Stimulated activated CD4-positive, alpha-beta T cell treated with anti-CD3 and anti-CD28 coated beads, Interleukin-15, amount 100 ng/mL, for 1 hour (primary cell): ENCODE results near the gene STRBP.
"Not testable (repeated sequence)": the region's sequence is repeated elsewhere in the genome, so short reads cannot be mapped to it uniquely, and the experiment has no call there.

ENCODE experiments used
- DNase-seq, 2 donors: peaks; one replicate each; pipeline ENCODE4 v3.0.0-alpha.2; 2020; ENCODE audit warnings: low read depth in 1 of 2, low spot score in 1 of 2

Gene STRBP

DNA sequence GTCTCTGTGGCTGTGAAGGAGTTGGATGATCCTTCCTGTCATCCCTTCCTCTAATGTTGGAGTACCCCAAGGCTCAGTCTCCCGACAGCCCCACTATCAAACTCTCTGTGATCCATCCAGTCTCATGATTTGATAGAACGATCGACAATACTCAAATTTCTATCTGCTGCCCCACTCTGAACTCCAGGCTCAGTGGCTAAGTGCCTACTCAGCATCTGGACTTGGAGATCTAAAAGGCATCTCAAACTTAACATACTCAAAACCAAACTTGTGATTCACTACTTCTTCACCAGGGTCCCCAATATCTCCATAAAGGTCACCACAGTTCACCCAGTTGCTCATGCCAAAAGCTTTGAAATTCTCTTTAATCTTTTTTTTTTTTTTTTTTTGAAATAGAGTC is 15.1 kb upstream of the STRBP start:
- no peak for DNase-seq

- DNase-seq, result no peak
These were observed 14.6 kb upstream of the STRBP start for GRCh38 chr9:123283048-123283408.

GRCh38 chr9:123282362-123283047 is 14.1 kb upstream of the STRBP start:
- no peak for DNase-seq

DNA sequence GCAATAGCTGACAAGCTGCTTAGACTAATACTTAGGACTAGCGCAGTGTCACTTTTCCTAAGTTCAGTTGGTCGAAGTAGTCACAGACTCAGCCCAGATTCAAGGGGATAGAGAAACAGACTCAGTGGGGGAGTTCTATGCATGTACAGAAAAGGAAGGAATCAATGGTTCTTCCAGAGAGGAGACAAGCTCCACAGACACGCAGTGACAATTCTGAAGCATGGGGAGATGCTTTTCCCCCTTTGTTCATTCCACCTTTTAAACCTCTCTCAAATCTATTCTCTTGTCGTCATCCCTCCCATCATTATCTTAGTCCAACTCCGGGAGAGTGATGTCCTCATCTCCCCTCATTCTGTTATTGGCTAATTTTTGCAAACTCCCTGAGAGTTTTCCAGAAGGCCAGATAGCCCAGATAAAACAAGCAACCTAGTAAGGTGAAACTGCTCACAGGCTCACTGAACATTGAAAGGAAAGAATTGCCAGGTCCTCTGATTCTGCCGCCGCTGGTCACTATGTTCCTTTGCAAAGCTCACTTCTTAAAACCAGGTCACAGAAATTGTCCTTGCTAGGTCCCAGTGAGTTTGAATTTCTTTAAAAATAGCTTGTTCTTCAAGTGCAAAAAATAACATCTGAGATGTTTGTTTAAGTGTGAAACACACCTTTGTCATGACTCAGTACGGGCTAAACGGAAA is 13.4 kb upstream of the STRBP start:
- DNase-seq, result no peak

DNA sequence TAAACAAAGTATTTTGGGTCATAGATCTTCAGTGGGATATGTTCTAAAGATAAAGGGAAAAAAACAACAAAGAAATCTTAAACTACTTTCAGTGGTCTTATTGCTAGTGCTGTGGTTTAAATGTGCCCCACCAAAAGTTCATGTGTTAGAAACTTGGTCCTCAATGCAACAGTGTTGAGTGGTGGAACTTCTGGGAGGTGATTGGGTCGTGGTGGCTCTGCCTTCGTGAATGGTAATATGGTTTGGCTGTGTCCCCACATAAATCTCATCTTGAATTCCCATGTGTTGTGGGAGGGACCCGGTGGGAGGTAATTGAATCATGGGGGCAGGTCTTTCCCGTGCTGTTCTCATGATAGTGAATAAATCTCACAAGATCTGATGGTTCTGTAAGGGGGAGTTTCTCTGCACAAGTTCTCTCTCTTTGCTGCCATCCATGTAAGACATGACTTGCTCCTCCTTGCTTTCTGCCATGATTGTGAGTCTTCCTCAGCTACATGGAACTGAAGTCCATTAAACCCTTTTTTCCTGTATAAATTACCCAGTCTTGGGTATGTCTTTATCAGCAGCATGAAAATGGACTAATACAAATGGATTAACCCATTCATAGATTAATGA is 10.6 kb upstream of the STRBP start:
- DNase-seq, result not testable (repeated sequence)

DNA sequence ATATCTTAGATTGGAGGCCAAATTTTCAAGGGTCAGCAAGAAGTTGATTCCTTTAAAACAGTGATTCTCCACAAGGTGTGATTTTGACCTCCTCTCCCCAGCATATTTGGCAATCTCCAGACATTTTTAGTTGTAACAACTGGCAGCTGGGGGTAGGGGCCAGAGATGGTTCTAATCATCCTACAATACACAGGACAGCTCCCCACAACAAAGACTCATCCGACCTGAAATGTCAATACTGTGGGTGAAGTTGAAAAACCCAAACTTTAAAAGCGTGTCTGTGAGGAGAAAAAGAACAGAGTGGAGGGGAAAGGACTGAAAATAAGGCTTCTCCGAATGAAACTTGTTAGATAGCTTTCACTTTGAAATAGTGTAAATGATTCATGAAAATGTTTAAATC is 10.0 kb upstream of the STRBP start:
- no peak for DNase-seq

DNA sequence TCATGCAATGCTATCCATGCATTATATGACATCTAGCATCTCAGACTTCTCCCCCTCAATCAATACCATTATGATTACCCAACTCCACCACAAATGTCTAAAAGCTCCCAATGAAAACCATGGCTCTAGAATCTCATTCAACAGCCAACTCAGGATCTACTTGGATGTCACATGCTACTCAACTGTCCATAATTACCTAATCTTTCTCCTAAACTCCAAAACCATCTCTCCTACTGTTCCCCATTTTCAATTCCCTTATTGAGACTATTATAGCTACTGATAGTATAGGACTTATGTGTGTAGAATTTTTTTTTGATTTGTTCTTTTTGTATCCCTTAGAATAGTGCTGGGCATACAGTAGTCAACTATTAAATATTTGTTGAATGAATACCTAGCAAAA is 8.2 kb upstream of the STRBP start:
- no peak for DNase-seq

DNA sequence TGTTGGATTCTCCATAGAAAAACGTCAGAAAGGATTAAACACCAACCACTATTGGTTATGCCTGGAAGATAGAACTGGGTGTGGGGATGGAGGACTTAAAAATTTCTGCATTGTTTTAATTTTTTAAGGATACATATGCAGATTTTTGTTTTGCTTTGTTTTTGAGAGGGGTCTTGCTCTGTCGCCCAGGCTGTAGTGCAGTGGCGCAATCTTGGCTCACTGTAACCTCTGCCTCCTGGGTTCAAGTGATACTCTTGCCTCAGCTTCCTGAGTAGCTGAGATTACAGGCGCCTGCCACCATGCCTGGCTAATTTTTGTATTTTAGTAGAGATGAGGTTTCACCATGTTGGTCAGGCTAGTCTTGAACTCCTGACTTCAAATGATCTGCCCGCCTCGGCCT is 2.7 kb upstream of the STRBP start:
- not testable (repeated sequence) for DNase-seq

- DNase-seq, result no peak
These were observed 895 bp upstream of the STRBP start for GRCh38 chr9:123269281-123269680.

GRCh38 chr9:123268199-123268464 is 254 bp downstream of the STRBP start:
- DNase-seq, result no peak

- no peak for DNase-seq
These were observed 746 bp downstream of the STRBP start for GRCh38 chr9:123267481-123268198.

- DNase-seq, result no peak
These were observed 1.6 kb downstream of the STRBP start for GRCh38 chr9:123266655-123267399.

DNA sequence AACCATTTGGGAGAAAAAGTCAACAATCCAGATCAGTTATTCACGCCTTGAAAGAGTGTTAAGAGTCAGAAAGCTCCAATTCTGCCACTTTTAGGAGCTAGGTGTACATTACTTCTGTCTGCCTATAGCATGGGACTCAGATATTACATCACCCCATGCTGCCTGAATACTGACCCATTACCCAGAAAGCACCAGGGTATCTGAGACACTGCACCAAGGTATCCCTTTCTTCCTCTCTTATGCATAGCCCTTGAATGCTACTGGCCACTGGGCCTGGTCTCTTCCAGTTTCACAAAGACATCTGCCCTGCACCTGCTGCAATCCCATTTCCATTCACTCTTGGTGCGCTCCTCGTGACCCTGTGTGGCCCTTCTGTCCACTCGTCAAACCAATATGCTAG is 2.6 kb downstream of the STRBP start:
- DNase-seq, result no peak

- DNase-seq, result no peak
These were observed 5.2 kb downstream of the STRBP start for GRCh38 chr9:123263227-123263626.

GRCh38 chr9:123262338-123262737 is 6.0 kb downstream of the STRBP start:
- no peak for DNase-seq

DNA sequence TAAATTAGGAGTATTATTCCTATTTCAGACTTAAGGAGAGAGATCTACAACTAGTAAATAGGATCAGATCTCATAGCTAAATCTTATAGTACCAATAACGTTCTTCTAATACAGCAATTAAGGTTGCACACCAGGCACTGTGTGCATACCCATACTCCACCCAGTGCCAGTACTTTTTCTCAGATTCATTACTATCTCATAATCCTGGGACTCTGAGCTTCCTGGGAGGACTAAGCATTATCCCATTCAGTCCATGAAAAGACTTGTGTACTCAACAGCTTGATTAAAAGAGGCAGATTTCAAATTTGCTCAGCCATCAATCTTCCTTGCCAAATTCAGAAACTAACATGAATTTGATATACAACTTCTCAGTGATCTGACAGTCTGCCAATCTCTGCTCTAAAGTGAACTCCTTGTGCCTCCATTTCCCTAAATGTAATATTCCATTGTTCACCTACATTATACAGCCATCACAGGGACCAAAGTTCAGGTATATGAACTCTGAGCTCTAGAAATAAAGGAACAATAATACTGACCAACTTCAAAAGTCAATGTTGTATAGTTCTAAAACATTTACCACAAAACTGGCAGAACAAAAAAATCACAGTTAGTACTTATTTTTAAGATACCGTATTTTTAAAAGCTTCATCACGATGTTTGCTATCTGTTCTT is 7.2 kb downstream of the STRBP start:
- DNase-seq, result no peak

DNA sequence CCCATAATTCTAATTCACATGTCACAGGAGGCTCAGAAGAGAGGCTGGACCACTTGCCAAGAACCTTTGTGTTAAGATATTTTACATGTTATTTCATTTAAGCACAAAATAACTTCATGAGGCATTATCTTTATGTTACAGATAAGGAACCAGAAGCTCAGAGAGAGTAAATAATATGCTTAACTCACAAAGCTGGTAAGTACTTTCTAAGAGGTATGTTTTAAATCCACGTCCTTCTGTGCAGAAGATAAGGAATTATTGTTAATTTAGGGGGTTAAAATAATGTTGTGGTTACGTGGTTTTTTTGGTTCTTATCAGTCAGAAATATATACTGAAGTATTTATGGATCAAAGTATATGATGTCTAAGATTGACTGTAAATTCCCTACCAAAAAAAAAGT is 8.0 kb downstream of the STRBP start:
- DNase-seq, result no peak

GRCh38 chr9:123257276-123257675 is 11.1 kb downstream of the STRBP start:
- no peak for DNase-seq

- no peak for DNase-seq
These were observed 12.7 kb downstream of the STRBP start for GRCh38 chr9:123255718-123256117.

- DNase-seq, result no peak
These were observed 15.2 kb downstream of the STRBP start for GRCh38 chr9:123253204-123253603.

DNA sequence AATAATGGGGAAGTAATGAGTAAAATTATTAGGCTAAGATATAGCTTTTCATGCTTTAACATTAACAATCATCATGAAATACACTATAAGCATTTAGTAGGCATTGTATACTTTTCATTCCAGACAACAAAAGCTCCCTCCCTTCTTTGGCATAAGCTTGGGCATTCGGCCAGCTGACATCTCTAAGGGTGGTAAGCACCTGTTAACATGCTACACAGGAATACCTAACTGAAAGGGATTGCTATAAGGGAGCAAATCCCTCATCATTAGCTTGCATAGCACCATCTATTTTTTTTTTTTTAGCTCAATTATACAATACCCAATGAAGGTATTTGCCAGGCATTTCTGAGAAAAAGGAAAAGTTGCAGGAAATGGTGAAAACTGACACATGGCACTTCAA is 16.6 kb downstream of the STRBP start:
- no peak for DNase-seq
